H9 (cell line): ENCODE results near the gene TBL3. TPM values are rescaled to one million over a fixed set of nuclear protein-coding genes. Genes with fewer than 3 reads are reported as not detected.

Experiments used
- DNase-seq: peaks from one replicate; pipeline ENCODE4 v3.0.0-alpha.2; 2017
- H2AFZ ChIP-seq: one replicate; pipeline ENCODE4 v1.6.1; 2013; ENCODE audit warnings: mild to moderate bottlenecking, low read length, control low read depth, moderate library complexity
- H2AK5ac ChIP-seq: 2 replicates; pipeline ENCODE4 v1.6.1; 2013; ENCODE audit warnings: low read length, control low read depth, mixed read lengths; ENCODE audit not compliant: insufficient read length
- H2BK120ac ChIP-seq: one replicate; pipeline ENCODE4 v1.6.1; 2013; ENCODE audit warnings: low read depth, mild to moderate bottlenecking, low read length, control low read depth, inconsistent platforms; ENCODE audit not compliant: poor library complexity, severe bottlenecking
- H2BK12ac ChIP-seq: 2 replicates; pipeline ENCODE4 v1.6.1; 2013; ENCODE audit warnings: low read length, control low read depth, mixed read lengths, low read depth; ENCODE audit not compliant: insufficient read length
- H2BK15ac ChIP-seq: 2 replicates; pipeline ENCODE4 v1.6.1; 2013; ENCODE audit warnings: low read depth, low read length, control low read depth
- H2BK20ac ChIP-seq: one replicate; pipeline ENCODE4 v1.6.1; 2013; ENCODE audit warnings: low read depth, mild to moderate bottlenecking, low read length, control low read depth, inconsistent platforms; ENCODE audit not compliant: poor library complexity, severe bottlenecking
- H2BK5ac ChIP-seq: 2 replicates; pipeline ENCODE4 v1.6.1; 2013; ENCODE audit warnings: low read length, control low read depth, mixed read lengths; ENCODE audit not compliant: insufficient read length
- H3K14ac ChIP-seq: 2 replicates; pipeline ENCODE4 v1.6.1; 2013; ENCODE audit warnings: low read length, control low read depth; ENCODE audit not compliant: insufficient read depth
- H3K18ac ChIP-seq: 2 replicates; pipeline ENCODE4 v1.6.1; 2013; ENCODE audit warnings: low read depth, mild to moderate bottlenecking, mixed read lengths, low read length, control low read depth; ENCODE audit not compliant: insufficient read length
- H3K23ac ChIP-seq: 2 replicates; pipeline ENCODE4 v1.6.1; 2013; ENCODE audit warnings: low read length, control low read depth, mixed read lengths, low read depth; ENCODE audit not compliant: insufficient read length
- H3K23me2 ChIP-seq: 2 replicates; pipeline ENCODE4 v1.6.1; 2013; ENCODE audit warnings: low read depth, mild to moderate bottlenecking, mixed read lengths, low read length, control low read depth; ENCODE audit not compliant: insufficient read length, poor library complexity, severe bottlenecking
- H3K27ac ChIP-seq: 2 replicates; pipeline ENCODE4 v1.5.1; 2013; ENCODE audit warnings: low read length, control low read depth, mixed read lengths, low read depth; ENCODE audit not compliant: insufficient read length
- H3K27me3 ChIP-seq: 2 replicates; pipeline ENCODE4 v1.6.1; 2013; ENCODE audit warnings: low read length, control low read depth, inconsistent platforms; ENCODE audit not compliant: insufficient read depth
- H3K4ac ChIP-seq: 2 replicates; pipeline ENCODE4 v1.6.1; 2013; ENCODE audit warnings: low read depth, mild to moderate bottlenecking, control low read depth, inconsistent platforms, low read length, moderate library complexity
- H3K4me1 ChIP-seq: 2 replicates; pipeline ENCODE4 v1.6.1; 2013; ENCODE audit warnings: low read length, control low read depth, inconsistent platforms; ENCODE audit not compliant: insufficient read depth
- H3K4me2 ChIP-seq: 2 replicates; pipeline ENCODE4 v1.6.1; 2013; ENCODE audit warnings: low read length, control low read depth, mixed read lengths; ENCODE audit not compliant: insufficient read length, insufficient read depth
- H3K56ac ChIP-seq: 2 replicates; pipeline ENCODE4 v1.6.1; 2013; ENCODE audit warnings: low read depth, mild to moderate bottlenecking, mixed read lengths, low read length, control low read depth; ENCODE audit not compliant: insufficient read length
- H3K79me1 ChIP-seq: 2 replicates; pipeline ENCODE4 v1.6.1; 2013; ENCODE audit warnings: low read depth, mild to moderate bottlenecking, moderate library complexity, low read length, control low read depth, inconsistent platforms; ENCODE audit not compliant: insufficient read depth, poor library complexity, severe bottlenecking
- H3K79me2 ChIP-seq: 2 replicates; pipeline ENCODE4 v1.6.1; 2013; ENCODE audit warnings: low read length, control low read depth, inconsistent platforms; ENCODE audit not compliant: insufficient read depth
- H3K9ac ChIP-seq: 2 replicates; pipeline ENCODE4 v1.6.1; 2013; ENCODE audit warnings: low read length, control low read depth, mixed read lengths; ENCODE audit not compliant: insufficient read length; ENCODE audit errors: extremely low read depth
- H3K9me3 ChIP-seq: one replicate; pipeline ENCODE4 v1.6.1; 2013; ENCODE audit warnings: low read depth, low read length, inconsistent platforms; ENCODE audit not compliant: control insufficient read depth
- H3T11ph ChIP-seq: one replicate; pipeline ENCODE4 v1.6.1; 2013; ENCODE audit warnings: mild to moderate bottlenecking, low read length, control low read depth, inconsistent platforms
- H4K20me1 ChIP-seq: one replicate; pipeline ENCODE4 v1.6.1; 2013; ENCODE audit not compliant: control insufficient read depth, insufficient read length, insufficient read depth
- H4K5ac ChIP-seq: 2 replicates; pipeline ENCODE4 v1.6.1; 2013; ENCODE audit warnings: low read depth, mild to moderate bottlenecking, mixed read lengths, low read length, control low read depth; ENCODE audit not compliant: insufficient read length
- H4K8ac ChIP-seq: replicated peaks from 2 replicates; pipeline ENCODE4 v1.6.1; 2013; ENCODE audit warnings: low read length, control low read depth, mixed read lengths, low read depth; ENCODE audit not compliant: insufficient read length
- H4K91ac ChIP-seq: 2 replicates; pipeline ENCODE4 v1.6.1; 2013; ENCODE audit warnings: low read depth, mild to moderate bottlenecking, moderate library complexity, mixed read lengths, low read length, control low read depth; ENCODE audit not compliant: insufficient read length
- H3K27ac Mint-ChIP-seq, 3 experiments: 2 replicates in 2 of 3; 3 replicates in 1 of 3; pipeline ENCODE4 v1.8.0; 2020 to 2021; ENCODE audit warnings: mixed read lengths in 3 of 3, mild to moderate bottlenecking in 1 of 3, moderate library complexity in 1 of 3
- H3K27me3 Mint-ChIP-seq: 2 replicates; pipeline ENCODE4 v1.8.0; 2021; ENCODE audit warnings: low read depth, mild to moderate bottlenecking, moderate library complexity, mixed read lengths
- H3K36me3 Mint-ChIP-seq, 3 experiments: 2 replicates in 2 of 3; 3 replicates in 1 of 3; pipeline ENCODE4 v1.8.0; 2020 to 2021; ENCODE audit warnings: low read depth in 3 of 3, mixed read lengths in 3 of 3; ENCODE audit not compliant: insufficient read depth in 1 of 3
- H3K4me1 Mint-ChIP-seq, 2 experiments: 2 replicates each; pipeline ENCODE4 v1.8.0; 2020; ENCODE audit warnings: mixed read lengths in 2 of 2
- H3K4me3 Mint-ChIP-seq, 2 experiments: 2 replicates in 1 of 2; 3 replicates in 1 of 2; pipeline ENCODE4 v1.8.0; 2020 to 2021; ENCODE audit warnings: mild to moderate bottlenecking in 2 of 2, mixed read lengths in 2 of 2, moderate library complexity in 1 of 2
- H3K9me3 Mint-ChIP-seq, 2 experiments: 2 replicates in 1 of 2; 3 replicates in 1 of 2; pipeline ENCODE4 v1.8.0; 2020; ENCODE audit warnings: mild to moderate bottlenecking in 2 of 2, mixed read lengths in 2 of 2, moderate library complexity in 1 of 2
- WGBS: extraction: QIAGEN DNeasy Blood & Tissue Kit; methylation state at CpG from one replicate; pipeline ENCODE4 v1.1.7; 2013; ENCODE audit warnings: missing lambda C conversion rate, low lambda C conversion rate, mixed read lengths; ENCODE audit not compliant: insufficient read length; ENCODE audit errors: extremely low coverage; 5-methylcytosine and 5-hydroxymethylcytosine counted together
- total RNA-seq: library from RNA; stranded (reverse); gene quantifications from 2 replicates; pipeline ENCODE4 v1.2.1, GENCODE V29; 2021
- TF ChIP-seq, protein P1 (sequence below): fragments of 200-600 bp; sonication (generic); conservative IDR thresholded peaks from 3 replicates; pipeline ENCODE4 v1.8.0; 2021; ENCODE audit warnings: antibody characterized with exemption, mild to moderate bottlenecking

Gene TBL3
- total RNA-seq, 1 experiment from 2014 or later: 54.0 TPM

DNA sequence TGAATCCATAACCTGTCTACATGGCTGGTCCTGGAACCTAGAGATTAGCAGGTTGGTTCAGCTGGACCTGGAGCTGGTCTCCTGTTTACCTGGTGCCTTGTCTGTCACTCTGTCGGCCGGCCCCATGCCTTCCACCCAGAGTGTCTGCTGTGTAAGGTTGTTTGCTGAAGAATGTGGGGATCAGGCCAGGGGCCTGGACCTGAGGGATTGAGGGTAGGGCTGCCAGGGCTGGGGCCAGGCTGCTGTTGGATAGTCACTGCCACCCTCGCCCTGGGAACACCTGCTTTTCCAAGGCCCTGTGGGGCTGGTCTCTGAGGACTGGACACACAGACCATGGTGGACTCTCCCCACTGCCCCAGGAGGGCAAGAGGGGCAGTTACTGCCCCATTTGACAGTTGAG is 56.3 kb downstream of the TBL3 start:
- Mint-ChIP-seq H3K9me3 (no peaks in the 10 kb centered on the region; a peak in 1 of 5 replicates), H3K27ac (no peak overlapping the region), H3K4me1 (peaks cover 10 to 13% of the 10 kb centered on the region in 2 experiments), H3K27me3 (peaks cover 32% of the 10 kb centered on the region), H3K4me3 (peak overlapping the region in 1 of 2 experiments; percentile 84; a peak in 3 of 5 replicates), H3K36me3 (no peaks in the 10 kb centered on the region)
- Histone ChIP-seq H3T11ph (no peak overlapping the region), H3K23me2 (peaks cover 3% of the 10 kb centered on the region), H3K4me2 (no peak overlapping the region), H2BK15ac (no peak overlapping the region), H2AFZ (no peak overlapping the region), H3K27me3 (peaks cover 7% of the 10 kb centered on the region; the same call in 1 of the 2 replicates), H3K18ac (no peak overlapping the region), H3K14ac (no peak overlapping the region), H3K9ac (no peak overlapping the region), H2BK20ac (no peak overlapping the region), H4K20me1 (no peaks in the 10 kb centered on the region), H3K4ac (no peak overlapping the region), H3K23ac (no peak overlapping the region), H3K4me1 (no peaks in the 10 kb centered on the region; the same call in 1 of the 2 replicates), H2BK5ac (no peak overlapping the region), H2AK5ac (no peak overlapping the region), H2BK120ac (no peak overlapping the region), H3K79me2 (no peaks in the 10 kb centered on the region), H2BK12ac (no peak overlapping the region), H3K56ac (no peak overlapping the region), H3K9me3 (no peaks in the 10 kb centered on the region), H4K8ac (no peak overlapping the region), H4K5ac (no peak overlapping the region), H3K27ac (no peak overlapping the region), H4K91ac (no peak overlapping the region), H3K79me1 (no peaks in the 10 kb centered on the region)
- DNase-seq: no peak
- no CpG with 5 or more reads among the region's 3 CpGs for WGBS
- TF ChIP-seq, protein P1, sequence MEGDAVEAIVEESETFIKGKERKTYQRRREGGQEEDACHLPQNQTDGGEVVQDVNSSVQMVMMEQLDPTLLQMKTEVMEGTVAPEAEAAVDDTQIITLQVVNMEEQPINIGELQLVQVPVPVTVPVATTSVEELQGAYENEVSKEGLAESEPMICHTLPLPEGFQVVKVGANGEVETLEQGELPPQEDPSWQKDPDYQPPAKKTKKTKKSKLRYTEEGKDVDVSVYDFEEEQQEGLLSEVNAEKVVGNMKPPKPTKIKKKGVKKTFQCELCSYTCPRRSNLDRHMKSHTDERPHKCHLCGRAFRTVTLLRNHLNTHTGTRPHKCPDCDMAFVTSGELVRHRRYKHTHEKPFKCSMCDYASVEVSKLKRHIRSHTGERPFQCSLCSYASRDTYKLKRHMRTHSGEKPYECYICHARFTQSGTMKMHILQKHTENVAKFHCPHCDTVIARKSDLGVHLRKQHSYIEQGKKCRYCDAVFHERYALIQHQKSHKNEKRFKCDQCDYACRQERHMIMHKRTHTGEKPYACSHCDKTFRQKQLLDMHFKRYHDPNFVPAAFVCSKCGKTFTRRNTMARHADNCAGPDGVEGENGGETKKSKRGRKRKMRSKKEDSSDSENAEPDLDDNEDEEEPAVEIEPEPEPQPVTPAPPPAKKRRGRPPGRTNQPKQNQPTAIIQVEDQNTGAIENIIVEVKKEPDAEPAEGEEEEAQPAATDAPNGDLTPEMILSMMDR: no peak
